ENCODE data around the gene GINS1. TPM values are rescaled to one million over a fixed set of nuclear protein-coding genes. Genes with fewer than 3 reads are reported as not detected.

The GINS1 gene
- total RNA-seq, 1 donor from 2014 or later, result 6.6 TPM

GRCh38 chr20:25487306-25487705 lies 79.8 kb downstream of the GINS1 start:
- H3K36me3 ChIP-seq (ENCODE audit: insufficient read depth, low read length), result no peaks in the 10 kb centered on the region
- peaks cover 4% of the 10 kb centered on the region for H3K36me3 Mint-ChIP-seq (ENCODE audit: low read depth, unreplicated experiment)

GRCh38 chr20:25487975-25488374 lies 80.5 kb downstream of the GINS1 start:
- H3K4me3 Mint-ChIP-seq (ENCODE audit: unreplicated experiment), result no peak overlapping the region
- peaks cover 15% of the 10 kb centered on the region for H4K20me1 ChIP-seq (ENCODE audit: insufficient read depth, low read length)
- H3K4me1 Mint-ChIP-seq (ENCODE audit: low read depth, unreplicated experiment), result peaks cover 4% of the 10 kb centered on the region
- H3K4me1 ChIP-seq (ENCODE audit: insufficient read depth, low read length), result peaks cover 9% of the 10 kb centered on the region
- no peak overlapping the region for H3K4me2 ChIP-seq (ENCODE audit: low read length)
- H3K27ac ChIP-seq (ENCODE audit: low read depth, low read length), result no peak overlapping the region
- H3K79me2 ChIP-seq (ENCODE audit: insufficient read depth, low read length), result no peaks in the 10 kb centered on the region
- H2AFZ ChIP-seq (ENCODE audit: low read depth, low read length), result no peak overlapping the region
- no peaks in the 10 kb centered on the region for H3K9me3 ChIP-seq (ENCODE audit: insufficient read depth, low read depth, low read length)
- no peak for DNase-seq (ENCODE audit: low read depth)
- no peak overlapping the region for H3K9ac ChIP-seq (ENCODE audit: low read length)
- H3K27ac Mint-ChIP-seq (ENCODE audit: unreplicated experiment), result no peak overlapping the region
- H3K9me3 Mint-ChIP-seq (ENCODE audit: unreplicated experiment), result no peaks in the 10 kb centered on the region
- peaks cover 4% of the 10 kb centered on the region for H3K36me3 Mint-ChIP-seq (ENCODE audit: low read depth, unreplicated experiment)
- no peak for TF ChIP-seq EZH2 (IDR thresholded peaks at IDR 0.05; ENCODE audit: insufficient read depth, low read length)
- no peak for TF ChIP-seq CTCF (IDR thresholded peaks at IDR 0.05; ENCODE audit: insufficient read depth, low read depth, low read length)
- H3K27me3 Mint-ChIP-seq (ENCODE audit: low read depth, unreplicated experiment), result no peaks in the 10 kb centered on the region
- no peaks in the 10 kb centered on the region for H3K27me3 ChIP-seq (ENCODE audit: insufficient read depth, low read length)
- no peak overlapping the region for H3K4me3 ChIP-seq (ENCODE audit: insufficient read depth, low read depth, low read length)
- FAIRE-seq, result no peak
- H3K36me3 ChIP-seq (ENCODE audit: insufficient read depth, low read length), result no peaks in the 10 kb centered on the region

More at GRCh38 chr20:25487306-25487705, 79.8 kb downstream of the GINS1 start:
- Mint-ChIP-seq H3K27me3 (ENCODE audit: low read depth, unreplicated experiment) (no peaks in the 10 kb centered on the region), H3K27ac (ENCODE audit: unreplicated experiment) (no peak overlapping the region), H3K4me1 (ENCODE audit: low read depth, unreplicated experiment) (peaks cover 4% of the 10 kb centered on the region), H3K9me3 (ENCODE audit: unreplicated experiment) (no peaks in the 10 kb centered on the region), H3K4me3 (ENCODE audit: unreplicated experiment) (no peak overlapping the region)
- no peak overlapping the region for H2AFZ ChIP-seq (ENCODE audit: low read depth, low read length)
- H3K79me2 ChIP-seq (ENCODE audit: insufficient read depth, low read length), result no peaks in the 10 kb centered on the region
- H3K27me3 ChIP-seq (ENCODE audit: insufficient read depth, low read length), result no peaks in the 10 kb centered on the region
- H3K4me1 ChIP-seq (ENCODE audit: insufficient read depth, low read length), result peaks cover 9% of the 10 kb centered on the region
- TF ChIP-seq CTCF (IDR thresholded peaks at IDR 0.05; ENCODE audit: insufficient read depth, low read depth, low read length) (no peak), EZH2 (IDR thresholded peaks at IDR 0.05; ENCODE audit: insufficient read depth, low read length) (no peak)
- no peak overlapping the region for H3K9ac ChIP-seq (ENCODE audit: low read length)
- FAIRE-seq, result no peak
- DNase-seq (ENCODE audit: low read depth), result no peak
- no peak overlapping the region for H3K4me3 ChIP-seq (ENCODE audit: insufficient read depth, low read depth, low read length)
- H3K27ac ChIP-seq (ENCODE audit: low read depth, low read length), result no peak overlapping the region
- H4K20me1 ChIP-seq (ENCODE audit: insufficient read depth, low read length), result peaks cover 15% of the 10 kb centered on the region
- H3K4me2 ChIP-seq (ENCODE audit: low read length), result no peak overlapping the region
- H3K9me3 ChIP-seq (ENCODE audit: insufficient read depth, low read depth, low read length), result no peaks in the 10 kb centered on the region

GRCh38 chr20:25489221-25489871 lies 81.9 kb downstream of the GINS1 start:
- no peaks in the 10 kb centered on the region for H3K79me2 ChIP-seq (ENCODE audit: insufficient read depth, low read length)
- Mint-ChIP-seq H3K27me3 (ENCODE audit: low read depth, unreplicated experiment) (no peaks in the 10 kb centered on the region), H3K4me1 (ENCODE audit: low read depth, unreplicated experiment) (peaks cover 4% of the 10 kb centered on the region), H3K4me3 (ENCODE audit: unreplicated experiment) (no peak overlapping the region), H3K9me3 (ENCODE audit: unreplicated experiment) (no peaks in the 10 kb centered on the region), H3K27ac (ENCODE audit: unreplicated experiment) (no peak overlapping the region), H3K36me3 (ENCODE audit: low read depth, unreplicated experiment) (peaks cover 4% of the 10 kb centered on the region)
- H3K9ac ChIP-seq (ENCODE audit: low read length), result no peak overlapping the region
- H3K9me3 ChIP-seq (ENCODE audit: insufficient read depth, low read depth, low read length), result no peaks in the 10 kb centered on the region
- H3K4me3 ChIP-seq (ENCODE audit: insufficient read depth, low read depth, low read length), result no peak overlapping the region
- H3K27me3 ChIP-seq (ENCODE audit: insufficient read depth, low read length), result no peaks in the 10 kb centered on the region
- no peak for TF ChIP-seq EZH2 (IDR thresholded peaks at IDR 0.05; ENCODE audit: insufficient read depth, low read length)
- TF ChIP-seq CTCF (IDR thresholded peaks at IDR 0.05; ENCODE audit: insufficient read depth, low read depth, low read length), result no peak
- H3K36me3 ChIP-seq (ENCODE audit: insufficient read depth, low read length), result no peaks in the 10 kb centered on the region
- peaks cover 16% of the 10 kb centered on the region for H4K20me1 ChIP-seq (ENCODE audit: insufficient read depth, low read length)
- no peak overlapping the region for H3K4me2 ChIP-seq (ENCODE audit: low read length)
- H3K27ac ChIP-seq (ENCODE audit: low read depth, low read length), result no peak overlapping the region
- no peak overlapping the region for H2AFZ ChIP-seq (ENCODE audit: low read depth, low read length)
- H3K4me1 ChIP-seq (ENCODE audit: insufficient read depth, low read length), result peaks cover 9% of the 10 kb centered on the region
- no peak for FAIRE-seq
- no peak for DNase-seq (ENCODE audit: low read depth)
